Panc1 (cell line): ENCODE measurements around the gene INPP5D. TPM values are rescaled to one million over a fixed set of nuclear protein-coding genes. Genes with fewer than 3 reads are reported as not detected.

Experiments
- ATAC-seq: fragments of 200-7000 bp; cut with Tn5 transposase; 2 replicates; pipeline ENCODE4 v1.9.1; 2020; ENCODE audit warnings: mild to moderate bottlenecking, moderate library complexity
- BruUV-seq: library from RNA; stranded (reverse); fragments of 400-500 nt; replicated peaks from 2 replicates; lab custom pipeline; 2021; lab: Mats Ljungman, UMichigan
- CTCF ChIA-PET: fragments of 300-600 bp; sonication (Branson Sonifier 250); formaldehyde crosslinking; loops from one replicate; lab custom pipeline; 2022; ENCODE audit warnings: antibody characterized with exemption; lab: Charles Lee
- POLR2A ChIA-PET: fragments of 300-600 bp; sonication (Branson Sonifier 250); formaldehyde crosslinking; loops from one replicate; lab custom pipeline; 2022; ENCODE audit warnings: antibody characterized with exemption; lab: Charles Lee
- DNase-seq: peaks from one replicate; pipeline ENCODE4 v3.0.0-alpha.2; 2010; ENCODE audit warnings: low read depth, low spot score
- H3K27ac ChIP-seq: 2 replicates; pipeline ENCODE4 v1.5.1; 2011; ENCODE audit warnings: mild to moderate bottlenecking, low read length, inconsistent platforms
- H3K27me3 ChIP-seq: fragments of 200-500 bp; sonication (Bioruptor generic); 2 replicates; pipeline ENCODE4 v1.6.0; 2014; ENCODE audit warnings: low read length, inconsistent platforms; ENCODE audit not compliant: control insufficient read depth, insufficient read depth
- H3K36me3 ChIP-seq: fragments of 200-500 bp; sonication (Bioruptor generic); 2 replicates; pipeline ENCODE4 v1.5.1; 2014; ENCODE audit warnings: inconsistent platforms, mild to moderate bottlenecking, low read length, moderate library complexity; ENCODE audit not compliant: control insufficient read depth, insufficient read depth
- H3K4me1 ChIP-seq: 2 replicates; pipeline ENCODE4 v1.5.1; 2011; ENCODE audit warnings: inconsistent platforms, mild to moderate bottlenecking, low read length, moderate library complexity; ENCODE audit not compliant: control insufficient read depth, insufficient read depth
- H3K4me3 ChIP-seq, 2 experiments: 2 replicates each; pipeline ENCODE4 v1.5.1; 2011 to 2012; ENCODE audit warnings: low read depth in 2 of 2, low read length in 2 of 2, mild to moderate bottlenecking in 2 of 2, inconsistent platforms in 1 of 2, moderate library complexity in 1 of 2
- H3K9me3 ChIP-seq: fragments of 200-500 bp; sonication (Bioruptor generic); 2 replicates; pipeline ENCODE4 v1.5.1; 2014; ENCODE audit warnings: low read depth, mild to moderate bottlenecking, inconsistent platforms, low read length, moderate library complexity; ENCODE audit not compliant: control insufficient read depth, insufficient read depth
- POLR2AphosphoS5 ChIP-seq: IDR thresholded peaks from 2 replicates; pipeline ENCODE4 v1.6.1; 2012; ENCODE audit warnings: mild to moderate bottlenecking, low read depth, low read length, moderate library complexity
- SIN3A ChIP-seq: IDR thresholded peaks from 2 replicates; pipeline ENCODE4 v1.6.1; 2012; ENCODE audit warnings: low read depth, mild to moderate bottlenecking, low read length, moderate library complexity, borderline replicate concordance; ENCODE audit not compliant: insufficient read depth
- TCF7L2 ChIP-seq: IDR thresholded peaks from 2 replicates; pipeline ENCODE4 v1.6.1; 2011; ENCODE audit warnings: mild to moderate bottlenecking, low read depth, low read length, inconsistent platforms
- in situ Hi-C: cut with HindIII; loops from 2 replicates; pipeline ENCODE4 v1.10.0; 2016; ENCODE audit warnings: low sequenced_read_pairs, low pct_unique_long_range_greater_than_20kb
- intact Hi-C: fragments of 100-400 bp; cut with micrococcal nuclease; formaldehyde crosslinking; loops from one replicate; pipeline ENCODE4 v1.10.0; 2022; ENCODE audit not compliant: unreplicated experiment
- total RNA-seq: library from RNA; stranded (reverse); gene quantifications from one replicate; pipeline ENCODE4 v1.2.1, GENCODE V29; 2021; ENCODE audit not compliant: unreplicated experiment
- TF ChIP-seq, protein P1 (sequence below), 2 experiments: IDR thresholded peaks; 2 replicates each; pipeline ENCODE4 v1.6.1; 2011 to 2012; ENCODE audit warnings: low read depth in 2 of 2, control low read depth in 1 of 2, low read length in 1 of 2, mild to moderate bottlenecking in 1 of 2, moderate library complexity in 1 of 2; ENCODE audit not compliant: insufficient read depth in 1 of 2
- TF ChIP-seq, protein P2 (sequence below): fragments of 450-650 bp; IDR thresholded peaks from 2 replicates; pipeline ENCODE4 v1.5.1; 2017; ENCODE audit warnings: mild to moderate bottlenecking

Gene INPP5D
- total RNA-seq, 1 experiment from 2014 or later, result 0.39 TPM

DNA sequence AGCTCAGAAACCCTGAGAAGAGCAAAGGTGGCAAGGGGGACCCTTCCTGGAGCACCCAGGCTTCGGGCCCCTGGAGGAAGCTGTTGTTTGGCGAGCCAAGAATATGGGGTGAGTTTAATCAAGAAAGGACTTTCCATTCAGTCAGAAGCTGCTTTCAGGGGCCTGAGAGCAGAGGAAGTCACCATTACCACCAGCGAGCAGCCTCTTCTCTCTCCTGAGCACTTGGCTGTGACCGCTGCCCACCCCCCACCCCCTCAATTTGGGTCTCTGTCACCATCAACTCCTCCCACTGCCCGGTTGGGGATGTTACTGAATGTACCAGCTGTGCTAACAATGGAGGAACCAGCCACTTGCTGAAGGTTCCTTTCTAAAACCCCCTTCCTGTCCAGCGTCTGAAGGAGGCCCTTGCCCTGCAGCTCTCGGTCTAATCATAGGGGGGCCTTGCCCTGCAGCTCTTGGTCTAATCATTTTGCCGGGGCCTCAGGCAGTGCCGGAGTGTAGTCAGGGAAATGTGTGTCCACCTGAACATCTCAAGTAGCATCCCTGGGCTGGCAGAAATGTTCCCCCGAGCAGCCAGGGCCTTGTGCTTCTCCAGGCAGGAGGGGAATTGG is 943 bp downstream of the INPP5D start:
- DNase-seq (no peak), ATAC-seq (no peak)
- ChIA-PET CTCF (interaction anchor here (0.7 kb wide), 1 partner anchor 80 kb away, joined by 3 read pairs; no protein-coding TSS in a partner anchor), POLR2A (no interaction called here)
- Histone ChIP-seq H3K4me1 (peaks cover 5% of the 10 kb centered on the region), H3K27ac (no peak overlapping the region), H3K9me3 (no peaks in the 10 kb centered on the region), H3K27me3 (no peaks in the 10 kb centered on the region), H3K4me3 (no peak overlapping the region), H3K36me3 (no peaks in the 10 kb centered on the region)
- no TSS peak for BruUV-seq
- no peak for TF ChIP-seq TCF7L2
- TF ChIP-seq POLR2AphosphoS5, result no peak
- TF ChIP-seq, protein P1, sequence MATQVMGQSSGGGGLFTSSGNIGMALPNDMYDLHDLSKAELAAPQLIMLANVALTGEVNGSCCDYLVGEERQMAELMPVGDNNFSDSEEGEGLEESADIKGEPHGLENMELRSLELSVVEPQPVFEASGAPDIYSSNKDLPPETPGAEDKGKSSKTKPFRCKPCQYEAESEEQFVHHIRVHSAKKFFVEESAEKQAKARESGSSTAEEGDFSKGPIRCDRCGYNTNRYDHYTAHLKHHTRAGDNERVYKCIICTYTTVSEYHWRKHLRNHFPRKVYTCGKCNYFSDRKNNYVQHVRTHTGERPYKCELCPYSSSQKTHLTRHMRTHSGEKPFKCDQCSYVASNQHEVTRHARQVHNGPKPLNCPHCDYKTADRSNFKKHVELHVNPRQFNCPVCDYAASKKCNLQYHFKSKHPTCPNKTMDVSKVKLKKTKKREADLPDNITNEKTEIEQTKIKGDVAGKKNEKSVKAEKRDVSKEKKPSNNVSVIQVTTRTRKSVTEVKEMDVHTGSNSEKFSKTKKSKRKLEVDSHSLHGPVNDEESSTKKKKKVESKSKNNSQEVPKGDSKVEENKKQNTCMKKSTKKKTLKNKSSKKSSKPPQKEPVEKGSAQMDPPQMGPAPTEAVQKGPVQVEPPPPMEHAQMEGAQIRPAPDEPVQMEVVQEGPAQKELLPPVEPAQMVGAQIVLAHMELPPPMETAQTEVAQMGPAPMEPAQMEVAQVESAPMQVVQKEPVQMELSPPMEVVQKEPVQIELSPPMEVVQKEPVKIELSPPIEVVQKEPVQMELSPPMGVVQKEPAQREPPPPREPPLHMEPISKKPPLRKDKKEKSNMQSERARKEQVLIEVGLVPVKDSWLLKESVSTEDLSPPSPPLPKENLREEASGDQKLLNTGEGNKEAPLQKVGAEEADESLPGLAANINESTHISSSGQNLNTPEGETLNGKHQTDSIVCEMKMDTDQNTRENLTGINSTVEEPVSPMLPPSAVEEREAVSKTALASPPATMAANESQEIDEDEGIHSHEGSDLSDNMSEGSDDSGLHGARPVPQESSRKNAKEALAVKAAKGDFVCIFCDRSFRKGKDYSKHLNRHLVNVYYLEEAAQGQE (IDR thresholded peaks at IDR 0.05; ENCODE audit: insufficient read depth in 1 of 2, low read depth in 2 of 2, low read length in 1 of 2), result no peak
- TF ChIP-seq, protein P2, sequence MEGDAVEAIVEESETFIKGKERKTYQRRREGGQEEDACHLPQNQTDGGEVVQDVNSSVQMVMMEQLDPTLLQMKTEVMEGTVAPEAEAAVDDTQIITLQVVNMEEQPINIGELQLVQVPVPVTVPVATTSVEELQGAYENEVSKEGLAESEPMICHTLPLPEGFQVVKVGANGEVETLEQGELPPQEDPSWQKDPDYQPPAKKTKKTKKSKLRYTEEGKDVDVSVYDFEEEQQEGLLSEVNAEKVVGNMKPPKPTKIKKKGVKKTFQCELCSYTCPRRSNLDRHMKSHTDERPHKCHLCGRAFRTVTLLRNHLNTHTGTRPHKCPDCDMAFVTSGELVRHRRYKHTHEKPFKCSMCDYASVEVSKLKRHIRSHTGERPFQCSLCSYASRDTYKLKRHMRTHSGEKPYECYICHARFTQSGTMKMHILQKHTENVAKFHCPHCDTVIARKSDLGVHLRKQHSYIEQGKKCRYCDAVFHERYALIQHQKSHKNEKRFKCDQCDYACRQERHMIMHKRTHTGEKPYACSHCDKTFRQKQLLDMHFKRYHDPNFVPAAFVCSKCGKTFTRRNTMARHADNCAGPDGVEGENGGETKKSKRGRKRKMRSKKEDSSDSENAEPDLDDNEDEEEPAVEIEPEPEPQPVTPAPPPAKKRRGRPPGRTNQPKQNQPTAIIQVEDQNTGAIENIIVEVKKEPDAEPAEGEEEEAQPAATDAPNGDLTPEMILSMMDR, result no peak
- no peak for TF ChIP-seq SIN3A
- intact Hi-C loops, result no loop called here
- in situ Hi-C loops, result no loop called here

DNA sequence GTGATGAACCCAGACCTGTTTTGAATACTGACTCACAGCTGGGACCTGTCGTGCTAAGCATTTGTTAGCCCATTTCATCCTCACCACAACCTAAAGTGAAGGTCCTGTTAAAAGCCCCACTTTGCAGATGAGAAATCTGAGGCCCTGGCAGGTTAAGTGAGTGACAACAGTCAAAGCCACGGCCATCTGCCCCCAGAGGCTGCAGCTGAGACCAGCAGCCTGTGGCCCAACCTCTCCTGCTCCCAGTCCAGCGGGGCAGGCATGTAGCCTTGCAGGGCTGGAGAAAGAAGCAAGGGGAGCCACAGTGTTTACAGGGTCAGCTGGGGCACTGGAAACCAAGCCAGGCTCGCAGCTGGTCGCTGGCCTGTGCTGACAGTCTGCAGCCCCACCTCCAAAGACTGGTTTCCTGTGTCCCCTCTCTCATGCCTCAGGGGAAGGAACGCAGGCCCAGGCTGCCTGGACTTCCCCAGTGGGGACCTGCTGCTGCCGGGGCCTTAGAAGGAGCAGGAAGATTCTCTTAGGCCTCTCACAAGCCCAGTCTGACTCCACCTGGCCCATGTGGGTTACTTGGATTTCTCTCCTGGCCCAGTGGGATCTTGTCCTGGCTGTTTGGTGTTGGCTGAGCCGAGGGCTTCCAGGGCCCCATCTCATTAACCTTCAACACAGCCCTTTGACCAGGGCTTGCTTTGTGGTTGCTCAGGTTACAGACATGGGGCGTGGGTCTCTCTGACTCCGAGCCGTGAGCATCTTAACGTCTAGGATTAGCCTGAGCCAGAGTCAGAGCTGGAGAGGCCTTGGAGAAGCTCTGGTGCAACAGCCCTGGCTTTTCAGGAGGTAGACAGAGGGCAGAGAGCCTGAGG is 1.7 kb downstream of the INPP5D start:
- H3K4me1 ChIP-seq, result peaks cover 5% of the 10 kb centered on the region
- in situ Hi-C loops, result no loop called here
- CTCF ChIA-PET, result interaction anchor here (0.5 kb wide), 1 partner anchor 194 kb away, joined by 5 read pairs; no protein-coding TSS in a partner anchor
- no peaks in the 10 kb centered on the region for H3K27me3 ChIP-seq
- TF ChIP-seq, protein P2, result no peak; the same call in 1 of the 2 replicates
- TF ChIP-seq TCF7L2 (no peak), SIN3A (no peak), POLR2AphosphoS5 (no peak)
- TF ChIP-seq, protein P1 (IDR thresholded peaks at IDR 0.05; ENCODE audit: insufficient read depth in 1 of 2, low read depth in 2 of 2, low read length in 1 of 2), result no peak
- no TSS peak for BruUV-seq
- peak; percentile 81 for ATAC-seq
- POLR2A ChIA-PET, result interaction anchor here (0.7 kb wide), 1 partner anchor 17 kb away, joined by 3 read pairs; no protein-coding TSS in a partner anchor
- intact Hi-C loops, result no loop called here
- H3K9me3 ChIP-seq, result no peaks in the 10 kb centered on the region
- DNase-seq, result no peak
- H3K27ac ChIP-seq, result peak overlapping the region; percentile 23; the same call in 1 of the 2 replicates
- no peak overlapping the region for H3K4me3 ChIP-seq
- H3K36me3 ChIP-seq, result no peaks in the 10 kb centered on the region
